Measurements from ENCODE around the gene SNX24.
"Not testable (repeated sequence)": the region's sequence is repeated elsewhere in the genome, so short reads cannot be mapped to it uniquely, and the experiment has no call there.

Gene SNX24

DNA sequence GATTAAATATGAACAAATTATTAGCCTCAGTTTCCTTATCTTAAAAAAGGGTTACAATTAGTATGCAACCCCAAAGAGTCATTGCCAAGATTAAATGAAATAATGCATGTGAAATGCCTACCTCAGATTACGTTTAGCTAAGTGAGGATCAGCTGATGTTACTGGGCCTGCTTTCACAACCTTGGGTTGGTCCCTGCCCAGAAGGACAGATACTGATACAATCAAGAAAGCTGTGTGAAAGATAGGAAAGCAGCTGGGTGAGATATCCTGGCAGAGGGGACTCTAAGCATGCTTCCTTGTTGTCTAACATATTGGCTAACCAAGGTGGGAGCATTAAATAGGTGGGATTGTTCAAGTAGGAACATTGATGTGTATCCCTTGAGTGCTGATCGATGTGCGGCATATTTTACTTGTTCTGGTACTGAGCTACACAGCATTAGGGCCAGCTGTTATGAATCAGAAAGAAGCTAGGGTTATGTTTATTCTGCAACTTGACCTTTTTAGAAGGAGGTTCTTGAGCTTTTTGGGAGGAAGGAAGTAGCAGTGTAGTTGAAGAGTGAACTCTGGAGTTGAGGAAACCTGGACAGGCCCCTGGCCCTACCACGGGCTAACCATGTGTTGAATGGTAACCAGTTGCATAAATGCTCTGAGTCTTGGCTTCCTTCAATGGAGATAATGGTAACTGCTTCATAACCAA lies 28.9 kb downstream of the SNX24 start:
- no peak for DNase-seq

GRCh38 chr5:122877518-122877917 lies 32.1 kb downstream of the SNX24 start:
- no peak for DNase-seq

- no peak for DNase-seq
Observed at GRCh38 chr5:122879076-122879475, 33.7 kb downstream of the SNX24 start.

DNA sequence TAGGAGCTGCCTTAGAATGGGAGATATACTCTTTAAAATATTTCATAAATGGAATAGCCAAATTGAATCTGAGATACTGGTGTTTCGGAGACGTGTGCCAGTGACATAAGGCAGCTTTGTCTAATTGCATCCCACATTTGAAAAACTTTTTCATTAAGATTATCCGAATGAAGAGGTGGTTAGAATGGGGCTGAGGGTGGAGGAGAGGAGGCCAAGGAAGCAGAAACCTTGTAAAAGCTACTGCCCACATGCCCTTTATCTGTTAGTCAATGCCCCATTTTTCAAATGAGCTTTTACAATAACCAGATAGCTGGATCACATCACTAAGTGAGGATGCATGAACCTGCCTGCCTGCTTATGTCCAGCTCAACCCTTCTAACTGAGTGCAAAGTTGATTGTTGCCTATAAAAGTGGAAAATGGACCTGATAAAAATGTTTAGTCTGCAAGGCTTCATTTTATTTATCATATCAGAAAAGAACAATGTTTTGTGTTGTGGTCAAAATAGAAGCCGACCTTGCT lies 34.8 kb downstream of the SNX24 start:
- no peak for DNase-seq

DNA sequence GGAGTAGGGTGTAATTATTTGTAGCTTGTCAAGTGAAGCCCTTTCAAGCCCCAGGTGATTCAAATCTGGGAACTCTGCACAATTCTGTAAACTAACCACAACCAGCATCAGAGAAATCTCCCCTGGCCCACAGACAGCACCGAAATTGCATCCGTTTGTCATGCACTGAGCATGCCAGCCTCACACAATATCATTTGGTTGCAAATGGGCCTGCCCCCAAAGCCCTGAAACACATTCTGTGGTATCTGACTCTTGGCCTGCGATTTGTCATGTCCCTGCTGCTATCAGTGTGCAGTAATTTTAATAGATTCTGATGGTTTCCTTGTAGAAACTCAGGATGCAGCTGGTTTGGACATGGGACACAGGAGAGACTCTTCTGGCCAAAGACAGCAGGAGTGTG lies 35.3 kb downstream of the SNX24 start:
- no peak for DNase-seq

- no peak for DNase-seq
Observed at GRCh38 chr5:122882831-122883230, 37.4 kb downstream of the SNX24 start.

DNA sequence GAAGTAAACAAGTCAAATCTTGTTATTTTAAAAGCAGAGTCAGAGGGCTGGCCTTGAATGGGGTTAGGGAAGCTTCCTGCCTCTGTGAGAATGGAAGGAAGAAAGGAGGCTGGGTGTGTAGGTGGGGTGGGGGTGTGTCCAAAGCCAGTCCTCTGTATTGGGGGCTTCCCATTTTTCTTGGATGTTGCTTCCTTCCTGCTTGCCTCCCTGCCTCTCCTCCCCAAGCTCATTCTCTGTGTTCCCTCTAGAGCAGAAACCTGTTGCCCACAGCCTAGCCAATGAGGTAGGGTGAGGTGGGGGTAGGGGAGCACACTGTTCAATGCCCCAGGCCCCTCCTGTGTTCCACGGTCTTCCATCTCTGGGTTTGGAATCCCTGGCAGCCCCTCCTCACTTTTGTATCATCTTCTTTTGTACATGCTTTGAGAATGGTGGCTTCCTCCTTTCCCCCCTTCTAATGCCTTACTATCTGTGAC lies 39.7 kb downstream of the SNX24 start:
- no peak for DNase-seq

DNA sequence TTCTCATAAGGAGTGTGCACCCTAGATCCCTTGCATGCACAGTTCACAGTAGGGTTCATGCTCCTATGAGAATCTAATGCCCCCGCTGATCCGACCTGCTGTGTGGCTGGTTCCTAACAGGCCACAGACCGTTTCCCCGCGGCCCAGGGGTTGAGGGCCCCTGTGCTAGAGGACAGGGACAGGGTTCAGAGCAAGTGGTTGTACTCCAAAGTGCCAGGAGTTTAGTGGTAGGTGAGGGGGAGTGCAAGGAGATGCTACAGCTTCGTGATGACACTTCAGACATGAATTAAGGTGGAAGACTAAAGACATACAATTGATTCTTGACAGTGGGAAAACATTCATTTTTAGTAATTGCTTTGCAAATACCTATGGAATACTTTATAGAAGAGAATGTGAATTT lies 40.5 kb downstream of the SNX24 start:
- no peak for DNase-seq

DNA sequence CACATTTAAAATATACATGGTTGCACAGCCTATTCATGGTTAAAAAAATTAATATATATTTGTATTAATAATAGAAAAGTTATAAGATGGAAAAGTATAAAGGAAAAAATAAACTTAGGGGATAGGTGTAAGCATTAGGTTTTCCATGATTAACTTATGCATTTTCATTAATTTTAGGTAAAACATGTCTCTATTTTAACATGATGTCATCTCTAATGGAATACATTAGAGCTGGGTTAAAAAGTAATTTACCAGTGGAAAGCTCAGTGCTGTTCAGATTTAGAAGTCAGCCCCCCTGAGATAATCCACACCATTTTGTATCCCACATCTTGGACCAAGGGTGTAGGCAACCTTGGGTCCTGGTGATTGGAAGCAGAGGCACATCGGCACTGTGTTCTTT lies 49.7 kb downstream of the SNX24 start:
- DNase-seq: no peak

DNA sequence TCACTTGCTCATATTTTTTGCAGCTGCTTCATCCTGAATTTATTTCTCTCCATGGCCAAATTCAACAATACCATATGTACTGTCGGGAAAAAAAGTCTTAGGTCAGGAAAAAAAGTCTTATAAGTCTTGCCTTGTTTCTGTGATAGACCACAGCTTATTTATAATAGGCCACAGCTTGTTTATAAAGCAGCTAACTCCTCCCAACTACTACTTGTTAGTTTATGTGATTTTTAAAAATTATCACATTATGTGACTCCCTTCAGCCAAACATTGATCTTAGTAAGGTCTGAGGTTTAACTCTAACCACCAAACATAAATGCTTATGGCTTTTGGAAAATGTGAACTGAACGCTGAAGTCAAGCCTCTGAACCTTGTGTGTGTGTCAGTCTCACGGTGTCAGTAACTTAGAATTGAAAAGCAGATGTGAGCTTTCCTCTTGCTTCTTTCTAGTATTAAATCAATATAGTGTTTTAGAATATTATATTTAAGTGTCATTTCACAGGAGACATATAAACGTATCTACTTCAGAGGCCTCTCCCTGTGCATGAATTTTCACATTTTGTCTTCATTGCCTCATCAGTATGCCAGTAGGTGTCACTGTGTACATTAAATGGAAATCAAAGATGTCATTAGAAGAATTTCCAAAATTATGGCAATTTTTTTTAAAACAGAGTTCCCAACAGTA lies 51.3 kb downstream of the SNX24 start:
- no peak for DNase-seq

GRCh38 chr5:122897283-122897602 lies 51.8 kb downstream of the SNX24 start:
- no peak for DNase-seq

DNA sequence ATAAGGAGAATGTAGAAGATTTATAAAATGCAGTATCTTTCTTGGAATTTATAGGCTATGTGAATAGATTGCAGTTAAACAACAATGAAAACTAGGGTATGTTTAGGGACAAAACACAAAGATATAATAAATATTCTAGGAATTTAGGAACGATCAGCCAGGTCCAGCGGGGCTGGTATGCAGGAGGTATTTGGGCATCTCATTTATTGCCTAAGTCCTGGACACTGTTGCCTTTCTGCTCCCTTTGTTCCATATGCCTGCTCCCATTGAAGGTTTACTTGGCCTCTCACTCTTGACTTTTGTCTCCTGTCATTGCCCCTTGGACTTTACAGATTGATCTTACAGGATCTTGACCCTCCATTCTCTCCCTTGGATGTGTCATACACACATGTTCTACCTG lies 55.9 kb downstream of the SNX24 start:
- no peak for DNase-seq

DNA sequence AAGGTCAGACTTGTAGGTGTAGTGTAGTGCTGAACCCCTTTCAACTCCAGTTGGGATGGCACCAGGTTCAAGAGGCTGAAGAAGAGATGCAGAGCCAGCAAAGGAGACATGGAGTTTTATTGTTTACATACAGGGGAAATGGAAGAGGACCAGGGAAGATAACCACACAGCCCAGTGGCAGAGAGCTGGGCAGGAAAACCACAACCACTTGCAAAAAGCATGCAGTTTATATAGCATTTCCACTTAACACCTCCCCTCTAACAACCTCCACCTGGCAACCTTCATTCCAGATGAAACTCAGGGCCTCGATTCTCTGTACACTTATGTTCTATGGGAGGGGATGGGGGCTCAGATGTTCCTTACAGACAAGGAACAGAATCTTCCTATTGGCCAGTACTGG lies 56.9 kb downstream of the SNX24 start:
- no peak for DNase-seq

GRCh38 chr5:122906768-122907167 lies 61.4 kb downstream of the SNX24 start:
- no peak for DNase-seq

DNA sequence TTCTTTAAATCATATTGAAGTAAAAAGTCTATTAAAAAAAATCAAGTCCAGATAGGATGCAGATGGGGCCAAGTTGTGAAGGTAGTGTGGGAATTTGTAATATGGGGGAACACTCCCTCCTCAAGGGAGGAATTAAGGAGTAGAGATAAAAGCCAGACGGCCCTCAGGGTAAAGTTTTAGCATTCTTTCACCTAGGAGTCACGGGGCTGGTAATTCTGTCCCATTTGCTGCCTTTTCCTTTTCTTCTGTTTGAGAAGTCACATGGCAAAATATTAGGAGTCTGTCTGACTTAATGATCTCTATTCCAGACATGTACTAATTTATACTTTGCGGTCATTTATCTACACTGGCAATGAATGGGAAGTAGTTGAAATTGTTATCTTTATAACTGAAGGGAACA lies 61.9 kb downstream of the SNX24 start:
- DNase-seq: no peak

DNA sequence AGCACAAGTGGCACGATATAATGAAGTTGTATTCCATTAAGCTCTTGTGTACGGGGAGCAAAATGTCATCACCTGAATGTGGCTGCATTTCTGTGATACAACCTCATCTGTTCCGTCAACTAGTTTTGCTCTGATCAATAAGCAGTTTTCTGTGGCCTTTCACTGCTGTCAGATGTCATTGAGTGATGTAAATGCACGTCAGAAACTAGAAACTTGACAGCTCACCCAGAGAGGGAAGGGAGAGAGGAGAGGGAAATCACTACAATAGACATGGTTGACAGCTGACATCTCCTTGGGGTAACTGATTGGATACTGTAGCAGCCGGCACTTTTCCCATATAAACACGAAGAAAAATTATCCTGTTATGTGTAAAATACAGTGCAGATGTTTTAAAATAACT lies 62.7 kb downstream of the SNX24 start:
- no peak for DNase-seq

DNA sequence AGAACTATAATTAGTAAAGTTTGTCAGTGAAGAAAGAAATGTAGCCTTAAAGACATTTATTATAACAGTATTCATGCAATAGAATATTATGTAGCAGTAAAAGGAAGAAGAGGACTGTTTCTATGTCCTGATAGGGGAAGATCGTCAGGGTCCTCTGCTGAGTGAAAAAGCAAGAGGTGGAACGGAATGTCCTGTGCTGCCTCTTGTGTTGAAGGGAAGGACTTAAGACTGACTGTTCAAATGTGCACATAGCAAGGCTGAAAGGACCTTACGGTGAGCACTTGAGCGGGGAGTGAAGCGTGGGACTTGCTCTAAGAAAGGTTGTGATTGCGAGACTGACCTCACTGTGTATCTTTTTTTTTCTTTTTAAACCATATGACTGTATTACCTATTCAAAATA lies 63.2 kb downstream of the SNX24 start:
- DNase-seq: no peak

- DNase-seq: no peak
Observed at GRCh38 chr5:122909470-122910100, 64.2 kb downstream of the SNX24 start.

GRCh38 chr5:122913436-122913835 lies 68.0 kb downstream of the SNX24 start:
- not testable (repeated sequence) for DNase-seq

DNA sequence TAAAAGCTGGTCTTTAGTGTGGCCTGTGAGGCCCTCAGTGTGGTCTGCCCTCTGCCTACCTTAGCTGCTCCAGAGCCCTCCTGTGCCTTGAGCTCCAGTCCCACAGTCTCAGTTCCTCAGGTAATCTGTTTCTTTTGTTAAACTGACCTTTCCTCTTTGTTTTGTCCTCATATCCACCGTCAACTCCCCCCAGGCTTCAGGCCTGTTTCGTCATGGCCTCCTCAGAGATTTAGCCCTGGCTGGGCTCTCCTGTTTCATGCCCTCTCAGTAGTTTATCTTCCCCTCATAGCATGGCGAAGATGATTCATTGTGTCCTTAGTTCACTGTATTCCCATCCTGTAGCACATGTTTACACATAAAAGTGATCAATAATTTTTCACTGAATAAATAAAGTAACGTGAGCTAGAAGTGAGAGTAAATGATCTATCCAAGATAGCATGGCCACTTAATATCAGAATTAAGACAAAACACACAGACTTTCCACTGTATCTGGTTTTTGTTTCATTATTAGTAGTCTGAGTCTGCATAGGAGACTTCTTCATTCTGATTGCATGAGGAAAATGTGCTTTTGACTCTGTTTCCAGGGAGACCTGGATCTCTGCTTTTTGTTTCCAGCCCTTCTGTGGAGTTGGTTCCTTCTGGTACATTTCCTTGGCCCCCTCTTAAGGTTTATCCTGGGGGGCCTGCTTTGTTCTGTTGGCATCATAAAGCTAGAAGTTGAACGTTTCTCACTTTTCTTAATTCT lies 70.5 kb downstream of the SNX24 start:
- DNase-seq: no peak

GRCh38 chr5:122916490-122916889 lies 71.1 kb downstream of the SNX24 start:
- no peak for DNase-seq

GRCh38 chr5:122919969-122920368 lies 74.6 kb downstream of the SNX24 start:
- no peak for DNase-seq

DNA sequence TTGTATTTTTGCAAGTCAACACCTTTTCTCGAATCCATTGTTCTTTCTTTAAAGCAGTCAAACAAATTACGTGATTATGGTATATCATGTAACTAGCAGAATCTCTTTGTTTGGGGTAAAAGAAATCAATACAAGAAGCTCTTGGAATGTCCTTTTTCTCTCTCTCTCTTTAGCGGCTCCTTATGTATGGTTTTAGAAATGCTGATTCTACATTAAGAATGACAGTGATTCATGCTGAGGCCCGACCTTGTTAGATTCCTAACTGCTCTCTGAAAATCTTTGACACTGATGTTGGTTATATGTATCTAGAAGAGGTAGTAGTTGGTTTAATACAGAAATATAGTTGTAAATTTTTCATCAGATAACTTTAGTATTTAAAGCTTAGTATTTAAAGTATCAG lies 76.4 kb downstream of the SNX24 start:
- no peak for DNase-seq

- no peak for DNase-seq
Observed at GRCh38 chr5:122924203-122924602, 78.8 kb downstream of the SNX24 start.

All from activated CD8-positive, alpha-beta memory T cell treated with anti-CD3 and anti-CD28 coated beads for 24 hours (primary cell).